Stimulated activated CD4-positive, alpha-beta T cell treated with anti-CD3 and anti-CD28 coated beads, TNF-alpha, amount 100 ng/mL, for 1 hour (primary cell): ENCODE results near the gene DCXR.
A peak's percentile ranks its signal among the peaks of the same experiment; 100 is the strongest.

Source experiments
- DNase-seq, 3 donors: peaks; one replicate each; pipeline ENCODE4 v3.0.0-alpha.2; 2020; ENCODE audit warnings: low read depth in 3 of 3, low spot score in 1 of 3

DCXR gene

GRCh38 chr17:82024859-82025258 lies 12.6 kb downstream of the DCXR start:
- no peak for DNase-seq

- no peak for DNase-seq
Measured at GRCh38 chr17:82023447-82024241, 13.9 kb downstream of the DCXR start.

- peak; percentile 99 for DNase-seq
Measured at GRCh38 chr17:82022981-82023446, 14.5 kb downstream of the DCXR start, which contains the start of gene LRRC45. Gene LRRC45, plus strand, starts transcription at chr17:82023305. Its CDS starts 339 bp downstream, at chr17:82023644.

- no peak for DNase-seq
Measured at GRCh38 chr17:82022310-82022980, 15.1 kb downstream of the DCXR start, which contains the start of gene CENPX. Gene CENPX, minus strand, starts transcription at chr17:82022878. Its CDS starts 17 bp downstream, at chr17:82022861.

GRCh38 chr17:82021900-82022309 lies 15.6 kb downstream of the DCXR start:
- DNase-seq, result no peak

- no peak for DNase-seq
Measured at GRCh38 chr17:82021107-82021899, 16.2 kb downstream of the DCXR start.

GRCh38 chr17:82020572-82021106 lies 16.9 kb downstream of the DCXR start:
- DNase-seq, result no peak

GRCh38 chr17:82019690-82020571 lies 17.6 kb downstream of the DCXR start:
- peak in 2 of 3 donors; percentile 38 to 54 for DNase-seq

GRCh38 chr17:82018989-82019689 lies 18.4 kb downstream of the DCXR start:
- no peak for DNase-seq

- no peak for DNase-seq
Measured at GRCh38 chr17:82018152-82018988, 19.1 kb downstream of the DCXR start.

GRCh38 chr17:82017612-82018151 lies 19.8 kb downstream of the DCXR start:
- no peak for DNase-seq

- DNase-seq, result no peak
Measured at GRCh38 chr17:82016875-82017459, 20.5 kb downstream of the DCXR start.

- no peak for DNase-seq
Measured at GRCh38 chr17:82016061-82016874, 21.2 kb downstream of the DCXR start.

- DNase-seq, result no peak
Measured at GRCh38 chr17:82015311-82015971, 22.1 kb downstream of the DCXR start.

- DNase-seq, result no peak
Measured at GRCh38 chr17:82014971-82015310, 22.6 kb downstream of the DCXR start.

- DNase-seq, result no peak
Measured at GRCh38 chr17:82014432-82014831, 23.1 kb downstream of the DCXR start.
